T-cell (primary cell): ENCODE data around the gene NFIX. TPM values are rescaled to one million over a fixed set of nuclear protein-coding genes. Genes with fewer than 3 reads are reported as not detected.

ENCODE experiments used
- ATAC-seq, 4 experiments: fragments of 200-7000 bp in 3 of 4; fragments of 150-1000 bp in 1 of 4; cut with Tn5 transposase; replicated peaks in 1 of 4; 1 replicate in 3 of 4; 2 replicates in 1 of 4; pipeline ENCODE4 v1.10.0; 2021; ENCODE audit warnings: moderate library complexity in 3 of 4, mild to moderate bottlenecking in 2 of 4, moderate number of reproducible peaks in 1 of 4
- CTCF ChIA-PET, 2 donors: fragments of 300-600 bp; sonication (Branson Sonifier 250); formaldehyde crosslinking; loops; one replicate each; lab custom pipeline; 2022; ENCODE audit warnings: antibody characterized with exemption in 2 of 2; lab: Charles Lee
- POLR2A ChIA-PET, 2 donors: fragments of 300-600 bp; sonication (Branson Sonifier 250); formaldehyde crosslinking; loops; one replicate each; lab custom pipeline; 2022; ENCODE audit warnings: antibody characterized with exemption in 2 of 2; lab: Charles Lee
- DNase-seq, 35 experiments: peaks; one replicate each; pipeline versions ENCODE4 v3.0.0 to v3.0.0-alpha.2; 2013 to 2023
- H3K27ac ChIP-seq: one replicate; pipeline ENCODE4 v1.5.1; 2013; ENCODE audit warnings: low read length
- H3K27me3 ChIP-seq, 2 experiments: replicated peaks in 1 of 2; 1 replicate in 1 of 2; 2 replicates in 1 of 2; pipeline versions ENCODE4 v1.6.1 to v1.7.0; 2013; ENCODE audit warnings: low read length in 1 of 2, mixed read lengths in 1 of 2; ENCODE audit not compliant: control insufficient read depth in 2 of 2, insufficient read depth in 2 of 2; ENCODE audit errors: extremely low read depth in 1 of 2
- H3K36me3 ChIP-seq, 2 donors: 1 replicate in 1 of 2; 2 replicates in 1 of 2; pipeline versions ENCODE4 v1.6.1 to v1.7.0; 2013; ENCODE audit warnings: low read length in 1 of 2; ENCODE audit not compliant: control insufficient read depth in 2 of 2, insufficient read depth in 1 of 2; ENCODE audit errors: extremely low read depth in 1 of 2
- H3K4me1 ChIP-seq, 2 experiments: 1 replicate in 1 of 2; 2 replicates in 1 of 2; pipeline versions ENCODE4 v1.6.1 to v1.7.0; 2013; ENCODE audit warnings: low read length in 2 of 2, mixed read lengths in 1 of 2; ENCODE audit not compliant: insufficient read depth in 2 of 2, control insufficient read depth in 1 of 2; ENCODE audit errors: extremely low read depth in 1 of 2
- H3K4me3 ChIP-seq, 2 donors: 1 replicate in 1 of 2; 2 replicates in 1 of 2; pipeline versions ENCODE4 v1.5.1 to v1.7.0; 2013; ENCODE audit warnings: mild to moderate bottlenecking in 2 of 2, low read length in 1 of 2, moderate library complexity in 1 of 2; ENCODE audit not compliant: control insufficient read depth in 1 of 2; ENCODE audit errors: extremely low read depth in 1 of 2
- H3K9me3 ChIP-seq: 2 replicates; pipeline ENCODE4 v1.7.0; 2013
- H3K27ac Mint-ChIP-seq, 2 donors: one replicate each; pipeline ENCODE4 v1.8.0; 2020 to 2021; ENCODE audit warnings: mild to moderate bottlenecking in 2 of 2, mixed read lengths in 2 of 2
- H3K27me3 Mint-ChIP-seq, 2 donors: one replicate each; pipeline ENCODE4 v1.8.0; 2021 to 2022; ENCODE audit warnings: mixed read lengths in 2 of 2
- H3K36me3 Mint-ChIP-seq: one replicate; pipeline ENCODE4 v1.8.0; 2021; ENCODE audit warnings: mixed read lengths
- H3K4me1 Mint-ChIP-seq, 3 donors: one replicate each; pipeline ENCODE4 v1.8.0; 2020 to 2022; ENCODE audit warnings: mixed read lengths in 3 of 3, mild to moderate bottlenecking in 1 of 3
- H3K4me3 Mint-ChIP-seq, 3 donors: one replicate each; pipeline ENCODE4 v1.8.0; 2020 to 2022; ENCODE audit warnings: mild to moderate bottlenecking in 3 of 3, mixed read lengths in 3 of 3, moderate library complexity in 3 of 3
- H3K9me3 Mint-ChIP-seq, 3 donors: one replicate each; pipeline ENCODE4 v1.8.0; 2020 to 2022; ENCODE audit warnings: mixed read lengths in 3 of 3
- WGBS: methylation state at CpG from one replicate; pipeline ENCODE4 v1.1.5; 2013; ENCODE audit warnings: missing lambda C conversion rate; ENCODE audit not compliant: insufficient coverage; 5-methylcytosine and 5-hydroxymethylcytosine counted together
- total RNA-seq, 35 experiments: library from RNA in 6 of 35; stranded (reverse) in 6 of 35; fragments of 120-200 nt in 1 of 35; gene quantifications; one replicate each; pipeline versions ENCODE4 v1.2.1 to v1.2.4 and lab custom pipeline; 2013 to 2026

NFIX gene
- total RNA-seq, 5 donors from 2014 or later (not counting 1 experiment from before 2014, with no cell fraction given) = 3.9 to 6.6 (median 6.3) TPM

- Histone ChIP-seq H3K27ac (no peak overlapping the region), H3K4me3 (no peak overlapping the region), H3K9me3 (no peaks in the 10 kb centered on the region), H3K36me3 (no peaks in the 10 kb centered on the region), H3K27me3 (peaks cover 3 to 27% of the 10 kb centered on the region in 2 experiments), H3K4me1 (peaks cover 3 to 15% of the 10 kb centered on the region in 2 experiments)
- DNase-seq (no peak), ATAC-seq (no peak)
- peaks cover 0 to 5% of the 10 kb centered on the region in 2 donors for H3K27me3 Mint-ChIP-seq
- no peak overlapping the region for H3K27ac Mint-ChIP-seq
- ChIA-PET POLR2A (no interaction called here), CTCF (no interaction called here)
- no peaks in the 10 kb centered on the region for H3K9me3 Mint-ChIP-seq
- 96% methylated on average over 22 of the region's 25 CpGs for WGBS
- H3K4me1 Mint-ChIP-seq = peaks cover 9 to 15% (median 14%) of the 10 kb centered on the region in 3 donors
- H3K36me3 Mint-ChIP-seq = peaks cover 4% of the 10 kb centered on the region
- peak overlapping the region; percentile 59 to 74 (median 68) for H3K4me3 Mint-ChIP-seq
Observed at GRCh38 chr19:12997179-12997966, 2.1 kb downstream of the NFIX start.

GRCh38 chr19:12997967-12998940, 3.0 kb downstream of the NFIX start:
- ChIA-PET CTCF (interaction anchor here in 1 of 2 donors (0.5 to 0.6 kb wide), 2 partner anchors 21 to 129 kb away, joined by 3 read pairs; no protein-coding TSS in a partner anchor), POLR2A (no interaction called here)
- ATAC-seq = no peak

GRCh38 chr19:13001166-13001501, 5.9 kb downstream of the NFIX start:
- ATAC-seq (no peak), DNase-seq (no peak)
- Mint-ChIP-seq H3K4me1 (peaks cover 0 to 6% (median 4%) of the 10 kb centered on the region in 3 donors), H3K27ac (no peak overlapping the region), H3K27me3 (peaks cover 0 to 4% of the 10 kb centered on the region in 2 donors), H3K4me3 (no peak overlapping the region), H3K9me3 (no peaks in the 10 kb centered on the region), H3K36me3 (peaks cover 4% of the 10 kb centered on the region)
- 96% methylated on average over 16 of the region's 19 CpGs for WGBS
- Histone ChIP-seq H3K36me3 (no peaks in the 10 kb centered on the region), H3K9me3 (no peaks in the 10 kb centered on the region), H3K4me3 (no peak overlapping the region), H3K27me3 (peaks cover 0 to 12% of the 10 kb centered on the region in 2 experiments), H3K27ac (no peak overlapping the region), H3K4me1 (peaks cover 0 to 5% of the 10 kb centered on the region in 2 experiments)
- POLR2A ChIA-PET = no interaction called here
- CTCF ChIA-PET = no interaction called here

More at GRCh38 chr19:12997967-12998940, 3.0 kb downstream of the NFIX start:
- peaks cover 0 to 5% of the 10 kb centered on the region in 2 donors for H3K27me3 Mint-ChIP-seq
- peaks cover 9 to 15% (median 14%) of the 10 kb centered on the region in 3 donors for H3K4me1 Mint-ChIP-seq
- WGBS = 85% methylated on average over 10 of the region's 32 CpGs
- Histone ChIP-seq H3K4me3 (no peak overlapping the region), H3K36me3 (no peaks in the 10 kb centered on the region), H3K9me3 (no peaks in the 10 kb centered on the region), H3K27ac (no peak overlapping the region), H3K4me1 (peaks cover 3 to 15% of the 10 kb centered on the region in 2 experiments), H3K27me3 (peaks cover 3 to 32% of the 10 kb centered on the region in 2 experiments)
- peak overlapping the region in 2 of 3 donors; percentile 21 to 59 for H3K4me3 Mint-ChIP-seq
- no peak overlapping the region for H3K27ac Mint-ChIP-seq
- H3K36me3 Mint-ChIP-seq = peaks cover 4% of the 10 kb centered on the region
- no peaks in the 10 kb centered on the region for H3K9me3 Mint-ChIP-seq
- no peak for DNase-seq

DNA sequence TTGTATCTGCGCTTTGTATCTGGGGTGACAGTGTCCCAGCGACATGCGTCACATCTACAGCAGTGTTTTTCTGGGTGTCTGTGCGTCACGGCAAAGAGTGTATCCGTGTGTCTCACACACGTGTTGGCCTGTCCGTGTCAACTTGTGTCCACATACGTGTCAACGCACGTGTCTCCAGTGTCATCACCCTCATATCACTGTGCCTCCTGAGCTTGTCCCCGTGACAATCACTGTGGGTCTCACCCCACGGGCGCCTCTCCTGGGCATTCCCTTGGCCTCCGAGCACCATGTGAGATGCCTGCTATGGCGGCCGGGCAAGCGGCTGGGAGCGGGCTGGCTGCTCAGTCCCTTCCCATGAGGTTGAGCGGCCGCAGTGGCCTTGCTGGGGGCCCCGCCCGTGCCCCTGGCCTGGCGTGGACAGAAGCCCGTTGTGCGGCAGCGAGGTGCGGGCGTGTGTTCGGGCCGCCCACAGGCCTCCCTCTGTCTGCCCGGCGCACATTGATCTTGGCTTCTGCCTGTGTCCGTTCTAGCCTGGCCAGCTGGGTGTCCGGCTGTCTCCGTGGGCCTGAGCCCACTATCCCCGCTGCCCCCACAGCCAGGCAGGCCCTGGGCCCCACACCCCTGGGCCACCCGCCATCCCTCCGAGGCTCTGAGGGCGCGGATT, 6.4 kb downstream of the NFIX start:
- Histone ChIP-seq H3K36me3 (no peaks in the 10 kb centered on the region), H3K27ac (no peak overlapping the region), H3K4me1 (peaks cover 0 to under 1% of the 10 kb centered on the region in 2 experiments), H3K4me3 (no peak overlapping the region), H3K9me3 (no peaks in the 10 kb centered on the region), H3K27me3 (peaks cover 0 to 14% of the 10 kb centered on the region in 2 experiments)
- DNase-seq (no peak), ATAC-seq (no peak)
- H3K36me3 Mint-ChIP-seq = peaks cover 4% of the 10 kb centered on the region
- no peak overlapping the region for H3K4me3 Mint-ChIP-seq
- H3K27me3 Mint-ChIP-seq = peaks cover 0 to 4% of the 10 kb centered on the region in 2 donors
- H3K4me1 Mint-ChIP-seq = peaks cover 0 to 6% (median 4%) of the 10 kb centered on the region in 3 donors
- POLR2A ChIA-PET = no interaction called here
- WGBS = 92% methylated on average over 41 of the region's 41 CpGs
- CTCF ChIA-PET = no interaction called here
- H3K9me3 Mint-ChIP-seq = no peaks in the 10 kb centered on the region
- H3K27ac Mint-ChIP-seq = no peak overlapping the region

- Mint-ChIP-seq H3K36me3 (peaks cover 4% of the 10 kb centered on the region), H3K27ac (no peak overlapping the region)
- WGBS = 93% methylated on average over 10 of the region's 29 CpGs
Observed at GRCh38 chr19:13002166-13002898, 7.1 kb downstream of the NFIX start.

More at GRCh38 chr19:13002166-13002898, 7.1 kb downstream of the NFIX start:
- H3K4me3 Mint-ChIP-seq = no peak overlapping the region
- Histone ChIP-seq H3K4me3 (no peak overlapping the region), H3K27ac (no peak overlapping the region), H3K27me3 (peaks cover 0 to 18% of the 10 kb centered on the region in 2 experiments), H3K36me3 (no peaks in the 10 kb centered on the region), H3K4me1 (no peaks in the 10 kb centered on the region), H3K9me3 (no peaks in the 10 kb centered on the region)
- H3K27me3 Mint-ChIP-seq = peaks cover 0 to 4% of the 10 kb centered on the region in 2 donors
- CTCF ChIA-PET = interaction anchor here in 1 of 2 donors (0.6 kb wide), 1 partner anchor 516 kb away, joined by 4 read pairs; no protein-coding TSS in a partner anchor
- H3K9me3 Mint-ChIP-seq = no peaks in the 10 kb centered on the region
- POLR2A ChIA-PET = no interaction called here
- DNase-seq (no peak), ATAC-seq (no peak)
- peaks cover 0 to 6% (median 0%) of the 10 kb centered on the region in 3 donors for H3K4me1 Mint-ChIP-seq
